ENCODE data around the gene RPL36A.

RPL36A gene

DNA sequence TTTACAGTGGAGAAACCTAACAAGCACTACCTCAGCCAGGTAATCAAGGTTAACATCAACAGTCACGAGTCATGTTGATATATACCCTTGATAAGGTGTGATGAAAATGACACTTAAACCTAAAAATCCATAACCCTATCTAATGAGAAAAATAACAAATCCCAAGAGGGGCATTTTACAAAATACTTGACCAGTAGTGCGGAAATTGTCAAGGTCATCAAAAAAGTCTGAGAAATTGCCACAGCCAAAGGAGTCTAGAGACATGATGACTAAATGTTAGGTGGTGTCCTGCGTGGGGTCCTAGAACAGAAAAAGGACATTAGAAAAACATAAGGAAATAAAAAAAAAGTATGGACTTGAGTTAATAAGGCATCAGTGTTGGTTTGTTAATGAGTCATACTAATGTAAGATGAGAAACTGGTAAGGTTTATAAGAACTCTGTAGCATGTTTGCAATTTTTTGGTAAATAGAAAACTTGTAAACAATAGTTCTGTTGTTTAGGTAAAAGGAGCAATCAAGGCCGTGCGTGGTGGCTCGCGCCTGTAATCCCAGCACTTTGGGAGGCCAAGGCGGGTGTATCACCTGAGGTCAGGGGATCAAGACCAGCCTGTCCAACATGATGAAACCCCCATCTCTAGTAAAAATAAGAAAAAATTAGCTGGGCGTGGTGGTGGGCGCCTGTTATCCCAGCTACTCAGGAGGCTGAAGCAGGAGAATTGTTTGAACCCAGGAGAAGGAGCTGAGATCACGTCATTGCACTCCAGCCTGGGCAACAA is 2.9 kb downstream of the RPL36A start:
- DNase-seq, result no peak

- DNase-seq, result no peak
Observed at GRCh38 chrX:101394372-101394771, 3.6 kb downstream of the RPL36A start.

DNA sequence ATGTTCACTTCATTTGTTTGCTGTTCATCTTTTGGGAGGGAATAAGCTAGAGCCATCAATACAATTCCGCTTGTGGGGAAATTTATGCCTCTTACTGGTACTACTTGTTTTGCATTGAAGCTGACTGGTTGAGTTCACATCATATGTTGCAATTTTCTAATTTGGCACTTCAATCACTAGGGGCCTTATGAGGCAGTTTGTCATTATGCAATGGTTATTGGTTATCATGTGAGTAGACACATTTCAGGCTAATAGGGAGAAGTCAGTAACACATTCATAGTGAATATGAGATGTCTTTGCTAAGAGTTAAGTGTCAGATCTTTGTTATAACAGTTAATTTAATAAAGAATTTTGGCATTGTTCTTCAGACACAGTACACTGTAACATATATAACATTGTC is 5.0 kb downstream of the RPL36A start:
- DNase-seq, result no peak

DNA sequence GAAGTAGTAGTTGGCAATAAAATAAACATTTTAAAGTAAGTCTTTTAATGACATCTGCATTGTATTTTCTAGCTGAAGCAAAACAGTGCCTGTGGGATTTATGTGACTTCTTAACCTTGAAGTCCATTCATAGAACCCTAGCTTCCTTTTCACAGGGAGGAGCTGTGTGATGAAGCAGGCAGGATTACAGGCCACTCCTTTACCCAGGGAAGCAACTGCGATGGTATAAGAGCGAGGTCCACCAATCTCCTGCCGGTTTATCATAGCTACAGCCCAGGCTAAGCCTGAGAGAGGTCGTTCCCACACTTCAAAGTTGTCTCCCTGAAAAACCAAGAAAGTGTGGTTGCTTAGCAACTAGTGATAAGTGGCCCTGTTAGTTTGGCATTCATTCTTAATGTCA is 7.0 kb downstream of the RPL36A start:
- DNase-seq, result no peak

DNA sequence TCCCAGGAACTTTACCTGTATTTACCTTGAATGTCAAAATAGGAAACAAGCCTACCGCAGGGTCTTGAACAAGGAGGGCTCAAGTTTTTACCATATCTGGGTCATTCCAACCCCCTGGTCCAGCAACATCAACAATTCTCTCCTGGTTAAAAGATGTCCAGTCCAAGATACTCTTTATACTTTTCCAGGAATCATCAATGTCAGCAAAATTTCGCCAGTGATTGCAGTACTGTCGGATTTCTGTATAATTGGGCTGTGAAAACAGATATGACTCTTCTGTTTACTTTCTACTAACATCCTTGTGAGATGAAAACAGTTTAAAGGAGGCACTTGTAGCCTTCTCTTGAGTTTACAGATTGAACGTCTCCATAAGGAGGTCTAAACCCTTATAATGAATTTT is 7.9 kb downstream of the RPL36A start:
- no peak for DNase-seq

DNA sequence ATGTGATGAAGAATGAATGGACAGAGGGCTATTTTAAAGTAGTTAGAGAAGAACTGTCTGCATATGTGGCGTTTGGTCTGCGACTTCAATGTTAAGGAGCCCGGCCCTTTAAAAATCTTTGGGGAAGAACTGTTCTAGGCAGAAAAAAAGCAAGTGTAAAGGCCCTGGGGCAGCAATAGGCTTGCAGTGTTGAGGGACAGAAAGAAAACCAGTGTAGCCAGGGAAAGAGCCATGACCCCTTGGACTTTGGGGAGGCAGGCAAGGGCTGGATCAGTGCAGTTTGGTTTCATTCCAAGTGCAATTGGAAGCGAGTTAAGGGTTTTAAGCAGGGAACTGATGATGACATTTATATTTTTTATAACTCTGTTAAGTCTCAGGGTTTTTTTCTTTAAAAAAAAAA is 9.0 kb downstream of the RPL36A start:
- no peak for DNase-seq

DNA sequence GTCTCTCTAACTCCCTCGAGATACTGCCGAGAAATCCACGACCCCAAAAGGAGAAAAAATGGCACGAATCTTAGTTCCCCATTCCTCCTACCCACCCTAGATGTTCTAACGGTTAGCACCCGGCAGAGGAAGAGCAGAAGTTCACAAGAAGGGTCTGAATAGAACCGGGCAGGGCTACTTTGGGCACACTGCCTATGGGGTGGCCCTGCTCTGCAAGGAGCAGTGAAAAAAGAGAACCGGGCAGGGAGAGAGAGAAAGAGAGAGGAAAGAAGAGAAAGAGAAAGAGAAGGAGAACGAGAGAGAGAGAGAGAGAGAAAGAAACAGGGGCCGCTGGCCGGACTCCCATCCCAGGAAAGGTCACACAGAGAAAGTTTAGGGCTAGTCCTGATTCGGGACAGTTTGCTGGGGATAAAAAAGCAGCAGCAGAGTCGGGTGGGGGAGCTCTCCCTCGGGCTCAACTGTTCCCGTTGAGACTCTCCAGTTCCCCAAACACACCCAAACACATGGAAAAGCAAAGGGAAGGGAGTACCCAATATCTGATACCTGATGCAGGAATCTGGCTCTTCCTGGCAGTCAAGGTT is 16.4 kb downstream of the RPL36A start:
- DNase-seq, result peak; percentile 32

DNA sequence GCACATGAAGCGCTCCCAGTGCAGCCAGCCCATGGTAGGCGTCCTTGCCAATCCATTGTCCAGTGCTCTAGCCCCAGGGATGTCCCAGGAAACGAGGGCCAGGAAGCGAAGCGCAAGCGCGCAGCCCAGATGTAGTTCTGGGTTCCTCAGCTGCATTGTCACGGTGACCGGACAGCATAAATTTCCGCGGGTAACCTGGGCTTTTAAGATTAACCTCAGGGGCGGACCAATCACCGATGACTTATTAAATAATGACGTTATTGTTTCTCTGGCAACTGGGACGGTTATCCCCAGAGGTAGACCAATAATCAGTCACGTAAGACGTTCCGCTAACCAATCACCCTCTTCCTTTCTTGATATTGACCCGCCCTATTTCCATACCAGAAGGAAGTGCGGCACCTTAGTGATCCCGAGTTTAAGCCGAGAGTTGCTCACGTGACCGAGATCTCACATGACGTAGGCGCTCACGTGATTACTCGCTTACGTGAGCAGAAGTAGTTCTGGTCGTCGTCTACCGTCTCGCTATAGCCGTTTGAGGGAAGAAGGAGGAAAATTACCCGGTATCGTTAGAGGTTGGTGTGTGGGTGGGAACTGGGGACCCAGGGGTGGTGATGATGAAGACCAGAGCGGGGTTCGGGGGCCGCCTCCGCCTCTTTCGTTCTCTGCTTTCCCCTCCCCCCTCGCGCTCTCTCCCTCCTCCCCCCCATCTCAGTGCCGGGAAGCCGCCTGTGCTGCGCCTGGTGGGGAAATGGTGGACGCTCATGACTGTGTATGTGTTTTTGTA is 17.1 kb downstream of the RPL36A start, which contains the start of the genes GLA and HNRNPH2:
Gene GLA (minus strand): TSS at position 178 of the 784 bp plus-strand sequence. CDS start 22 bp downstream, at position 156.
Gene HNRNPH2 (plus strand): TSS at position 475 of the 784 bp plus-strand sequence. CDS start 3,767 bp downstream, outside the sequence.
- peak; percentile 95 for DNase-seq

- DNase-seq, result no peak
Observed at GRCh38 chrX:101408532-101408841, 17.7 kb downstream of the RPL36A start.

GRCh38 chrX:101409043-101409442 is 18.2 kb downstream of the RPL36A start:
- no peak for DNase-seq

DNA sequence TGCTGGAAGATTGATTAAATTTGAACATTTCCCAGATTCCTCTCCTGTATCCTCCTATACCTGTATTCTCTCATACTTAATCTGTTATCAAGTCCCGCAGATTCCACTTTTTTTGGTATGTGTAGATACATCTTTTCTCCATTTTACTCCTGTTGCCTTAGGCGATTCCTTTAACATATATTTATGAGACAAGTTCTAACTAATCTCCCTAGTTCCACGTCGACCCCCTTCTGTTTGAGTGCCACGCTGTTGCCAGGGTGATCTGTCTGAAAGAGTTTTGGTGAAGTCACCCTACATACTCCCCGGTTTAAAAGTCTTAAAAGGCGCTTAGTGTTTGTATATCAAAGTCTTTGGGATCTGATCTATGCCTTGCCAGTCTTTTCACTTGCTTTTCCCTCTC is 19.6 kb downstream of the RPL36A start:
- DNase-seq, result no peak

GRCh38 chrX:101411984-101412383 is 21.2 kb downstream of the RPL36A start:
- DNase-seq, result no peak

GRCh38 chrX:101415180-101416145 is 24.7 kb downstream of the RPL36A start:
- DNase-seq, result peak; percentile 63

DNA sequence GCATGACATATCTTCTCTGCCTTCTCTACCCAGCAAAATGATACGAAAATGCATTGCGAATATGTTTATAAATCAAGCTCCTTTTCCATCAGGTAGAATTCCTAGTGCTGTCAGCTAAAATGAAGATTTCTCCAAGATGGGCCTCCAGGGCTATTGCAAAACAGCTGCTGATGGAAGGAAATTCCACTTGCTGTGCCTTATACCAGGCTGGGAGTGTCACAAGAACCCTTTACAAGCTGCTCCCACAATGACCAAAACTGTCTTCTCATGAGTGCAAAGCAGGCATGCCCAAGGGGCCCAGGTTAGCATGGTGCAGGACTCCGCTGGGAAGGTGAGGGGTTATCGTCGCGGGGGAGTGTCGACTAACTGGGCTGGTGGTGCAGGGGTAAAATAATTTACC is 25.9 kb downstream of the RPL36A start:
- DNase-seq, result no peak

- DNase-seq, result no peak
Observed at GRCh38 chrX:101417190-101417589, 26.4 kb downstream of the RPL36A start.

GRCh38 chrX:101417981-101418841 is 27.4 kb downstream of the RPL36A start:
- DNase-seq, result no peak

- DNase-seq, result no peak
Observed at GRCh38 chrX:101419489-101419888, 28.7 kb downstream of the RPL36A start.

GRCh38 chrX:101427954-101428353 is 37.1 kb downstream of the RPL36A start:
- DNase-seq, result no peak

GRCh38 chrX:101429934-101430333 is 39.1 kb downstream of the RPL36A start:
- DNase-seq, result no peak

- DNase-seq, result no peak
Observed at GRCh38 chrX:101430457-101431078, 39.8 kb downstream of the RPL36A start.

- no peak for DNase-seq
Observed at GRCh38 chrX:101442085-101442484, 51.3 kb downstream of the RPL36A start.

Measured in RPMI8226 (cell line).